Fibroblast of skin of left biceps (primary cell): ENCODE results near the gene SPSB4.
"Not testable (repeated sequence)": the region's sequence is repeated elsewhere in the genome, so short reads cannot be mapped to it uniquely, and the experiment has no call there.

Source experiments
- DNase-seq, 2 experiments: peaks; one replicate each; pipeline ENCODE4 v3.0.0-alpha.2; 2013; ENCODE audit warnings: low read depth in 2 of 2

Gene SPSB4

DNA sequence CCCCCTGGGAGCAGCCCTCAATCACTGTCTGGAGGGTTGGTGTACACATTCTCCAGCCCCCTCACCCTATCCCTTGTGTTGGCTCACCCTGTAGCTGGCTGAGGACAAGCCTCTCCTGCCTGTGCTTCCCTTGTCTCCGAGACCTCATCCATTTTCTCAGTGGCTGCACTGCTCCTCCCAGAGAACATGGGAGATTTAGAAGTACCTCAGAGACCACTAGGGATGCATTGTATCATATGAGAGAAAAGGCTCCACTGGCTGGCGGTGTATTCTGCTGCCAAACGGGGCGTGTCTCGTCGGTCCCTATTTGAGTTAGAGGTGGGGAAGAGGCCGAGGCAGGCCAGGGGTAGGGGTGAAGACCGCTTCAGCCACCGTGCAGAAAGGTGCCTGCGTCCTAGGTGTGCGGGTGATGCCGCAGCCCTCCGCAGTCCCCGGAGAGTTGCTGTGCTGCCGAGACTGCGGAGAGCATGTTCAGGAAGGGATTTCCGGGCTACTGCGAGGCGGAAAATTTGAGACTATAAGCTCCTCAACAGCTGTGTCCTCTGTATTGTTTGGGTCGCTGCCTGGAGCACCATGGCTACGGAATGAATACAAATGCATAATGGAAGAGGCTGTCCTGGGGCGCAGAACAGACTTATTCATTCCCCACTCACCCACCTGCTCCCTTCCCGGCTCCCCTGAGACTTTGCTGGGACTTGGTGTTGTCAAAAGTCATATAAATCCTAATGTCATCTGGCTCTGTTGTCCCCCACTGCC is 43.8 kb downstream of the SPSB4 start:
- DNase-seq = no peak

DNA sequence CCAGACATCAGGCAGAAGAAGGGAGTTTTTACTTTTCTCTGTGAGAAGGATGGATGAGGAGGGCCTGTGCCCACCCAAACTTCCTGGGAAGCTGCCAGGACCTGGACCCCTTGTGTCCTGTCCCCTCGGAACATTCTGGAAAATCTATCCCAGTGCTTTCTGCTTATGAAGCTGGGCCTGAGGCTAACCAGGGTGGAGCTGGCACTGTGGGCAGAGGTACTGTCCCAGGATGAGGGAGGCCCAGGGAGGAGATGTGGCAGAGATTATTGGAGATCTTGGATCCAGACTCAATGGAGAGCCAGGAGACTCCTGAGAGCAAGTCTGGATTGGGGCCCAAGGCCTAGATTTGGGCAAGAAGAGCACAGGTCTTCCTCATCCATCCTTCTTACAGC is 44.4 kb downstream of the SPSB4 start:
- DNase-seq = no peak

DNA sequence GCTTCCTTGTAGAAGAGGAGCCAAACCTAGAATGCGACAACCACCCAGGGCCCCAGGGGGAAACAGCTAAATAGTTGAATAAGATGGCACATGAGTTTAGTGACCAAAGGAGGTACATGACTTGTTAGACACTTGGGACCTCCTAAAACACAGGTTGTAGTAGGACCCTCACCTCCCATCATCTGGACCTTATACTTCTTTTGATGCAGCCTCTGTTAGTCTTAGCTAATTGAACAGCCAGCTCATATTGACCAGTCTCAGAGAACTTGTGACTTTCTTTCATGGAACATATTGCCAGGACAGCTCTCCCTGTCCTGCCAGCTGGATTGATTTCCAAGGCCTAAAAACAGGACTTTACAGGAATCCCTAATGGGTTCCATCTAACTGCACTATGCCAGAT is 45.0 kb downstream of the SPSB4 start:
- DNase-seq = no peak

DNA sequence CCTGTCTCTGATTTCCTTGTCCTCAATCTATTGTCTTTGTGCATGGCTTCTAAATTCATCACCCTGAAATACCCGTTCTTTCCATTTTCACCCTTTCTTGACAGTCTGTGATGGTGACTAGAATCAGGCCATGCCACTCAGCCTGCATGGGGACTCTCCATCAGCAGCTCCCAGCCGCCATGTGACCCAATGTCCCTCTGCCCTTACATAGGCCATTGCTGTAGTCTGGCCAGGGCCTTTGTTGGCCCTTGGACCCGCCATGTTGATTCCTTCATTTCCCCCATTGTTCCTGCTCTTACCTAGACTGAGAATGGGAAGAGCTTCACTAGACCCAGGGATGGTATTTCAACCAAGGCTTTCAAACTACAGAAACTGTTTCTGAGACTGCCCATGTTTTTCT is 45.8 kb downstream of the SPSB4 start:
- DNase-seq = no peak

DNA sequence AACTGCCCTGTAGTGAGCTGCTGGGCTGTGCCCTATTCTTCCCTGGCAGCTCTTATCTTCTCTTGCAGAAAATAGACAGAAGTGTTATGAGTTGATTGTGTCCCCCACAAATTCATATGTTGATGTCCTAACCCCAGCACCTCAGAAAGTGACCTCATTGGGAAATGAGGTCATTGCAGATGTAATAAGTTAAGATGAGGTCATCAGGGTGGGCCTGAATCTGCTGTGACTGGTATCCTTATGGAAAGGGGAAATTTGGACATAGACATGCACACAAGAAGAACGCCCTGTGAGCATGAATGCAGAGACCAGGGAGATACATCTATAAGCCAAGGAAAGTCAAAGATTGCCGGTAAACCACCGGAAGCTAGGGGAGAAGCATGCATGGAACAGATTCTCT is 49.0 kb downstream of the SPSB4 start:
- no peak for DNase-seq

DNA sequence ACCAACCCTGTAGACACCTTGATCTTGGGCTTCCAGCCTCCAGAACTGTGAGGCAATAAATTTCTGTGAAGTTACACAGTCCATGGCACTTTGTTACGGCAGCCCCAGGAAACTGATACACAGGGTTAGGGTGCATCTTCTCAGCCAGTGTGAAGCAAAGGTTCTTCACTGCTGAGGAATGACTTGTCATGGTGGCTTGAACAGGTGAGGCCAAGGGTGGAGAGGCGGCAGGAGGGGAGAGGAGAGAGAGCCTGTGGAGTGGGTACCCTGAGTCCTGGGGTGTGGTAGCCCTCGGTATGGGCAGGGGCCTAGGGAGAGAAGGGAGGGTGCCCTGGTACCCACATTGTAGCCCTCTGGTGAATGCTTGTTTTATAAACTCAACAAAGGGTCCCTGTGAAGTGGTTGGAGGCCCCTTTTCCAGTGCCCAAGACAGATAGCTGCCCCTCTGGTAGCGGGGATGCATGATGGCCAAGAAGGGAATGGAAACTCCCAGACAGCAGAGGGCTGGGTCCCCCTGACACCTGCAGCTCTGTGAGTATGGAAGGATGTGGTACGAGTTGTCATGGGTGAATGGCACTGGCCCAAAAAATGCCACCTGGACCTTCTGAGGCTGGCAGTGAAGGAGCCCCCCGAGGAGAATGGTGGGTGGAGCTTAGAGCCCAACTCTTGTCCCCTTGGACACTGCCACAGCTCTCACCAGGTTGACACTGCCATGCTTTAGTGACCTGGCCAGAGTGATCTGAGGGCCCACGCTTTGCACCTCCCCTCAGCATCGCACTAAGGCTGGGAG is 49.6 kb downstream of the SPSB4 start:
- no peak for DNase-seq

DNA sequence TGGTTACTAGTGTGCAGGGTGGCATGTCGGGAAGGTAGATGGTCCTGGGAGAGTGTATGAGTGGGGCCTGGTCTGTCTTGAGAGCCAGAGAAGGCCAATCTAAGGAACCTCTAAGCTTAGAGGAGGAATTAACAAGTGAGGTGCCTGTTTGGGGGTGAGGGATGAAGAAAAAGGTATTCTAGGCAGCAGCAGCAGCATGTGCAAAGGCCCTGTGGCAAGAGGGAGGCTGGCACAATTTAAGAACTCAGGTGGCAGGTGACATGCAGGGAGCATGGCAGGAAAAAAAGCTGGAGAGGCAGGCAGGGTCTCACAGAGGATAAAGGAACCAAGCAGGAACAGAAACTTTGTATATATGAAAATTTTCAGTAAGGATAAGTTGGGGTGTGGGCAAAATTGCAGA is 51.2 kb downstream of the SPSB4 start:
- DNase-seq = no peak

DNA sequence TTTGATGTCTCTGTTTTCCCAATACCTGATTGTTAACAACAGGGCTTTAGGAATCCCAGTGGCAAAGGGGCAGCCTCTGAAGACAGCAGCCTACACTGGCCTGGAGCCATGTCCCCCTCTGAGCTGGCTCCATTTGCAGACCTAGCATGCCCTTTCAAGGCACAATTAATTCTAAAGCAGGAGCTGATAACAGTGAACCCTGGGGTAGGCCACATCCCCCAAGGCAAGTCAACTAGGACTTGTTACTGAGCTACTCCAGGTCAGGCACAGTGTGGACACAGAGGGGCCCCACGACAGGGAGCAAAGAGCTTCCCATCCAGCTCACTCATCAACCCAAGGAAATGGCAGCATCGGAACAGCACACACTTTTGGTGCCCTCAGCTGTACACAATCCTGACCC is 51.9 kb downstream of the SPSB4 start:
- DNase-seq = no peak

DNA sequence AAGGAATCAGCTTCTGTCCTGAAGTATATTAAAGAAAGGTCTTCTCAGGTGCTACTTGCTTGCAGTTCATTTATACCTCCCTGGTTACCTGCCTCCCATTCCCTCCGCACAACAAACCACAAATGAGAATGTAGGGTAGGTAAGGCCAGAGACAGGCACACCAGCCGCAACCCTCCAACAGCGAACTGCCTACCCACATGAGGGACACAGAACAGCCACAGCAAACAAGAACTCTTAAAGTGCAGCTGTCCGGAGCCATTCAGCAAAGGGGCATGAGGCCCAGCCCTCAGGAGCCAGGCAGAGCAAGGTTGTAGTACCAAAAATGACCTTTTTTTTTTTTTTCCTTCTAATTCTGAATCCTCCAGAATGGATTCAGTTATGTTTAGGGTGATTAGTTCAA is 52.4 kb downstream of the SPSB4 start:
- DNase-seq = no peak

DNA sequence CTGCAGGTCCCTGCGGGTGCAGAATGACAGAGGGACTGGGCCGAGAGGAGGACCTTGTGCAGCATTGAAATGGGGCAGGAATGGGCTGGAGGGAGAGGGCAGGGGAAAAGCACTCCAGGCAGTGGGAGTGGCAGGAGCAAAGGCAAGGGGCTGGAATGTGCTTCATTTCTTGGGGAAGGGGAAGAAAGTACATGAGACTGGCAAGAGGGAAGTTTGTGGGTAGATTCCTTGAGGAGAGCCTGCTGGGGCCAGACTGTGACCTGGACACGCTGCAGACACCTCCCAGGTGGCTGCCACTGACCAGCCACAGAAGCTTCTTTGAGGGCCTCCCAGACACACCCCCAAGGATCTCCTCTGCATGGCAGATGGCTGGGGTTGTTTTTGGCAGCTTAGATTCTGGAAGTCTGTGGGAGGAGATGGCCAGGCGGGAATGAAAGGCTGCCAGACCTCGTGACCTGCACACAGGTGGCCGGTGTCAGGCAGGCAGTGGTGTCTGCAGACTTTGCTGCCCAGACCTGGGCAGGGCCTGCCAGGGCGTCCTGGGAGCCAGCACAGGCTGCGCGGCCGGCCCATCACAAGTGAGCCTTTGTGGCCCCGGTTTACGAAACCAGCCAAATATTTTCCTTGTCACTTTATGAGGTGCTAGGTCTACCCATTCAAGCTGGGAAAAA is 53.1 kb downstream of the SPSB4 start:
- DNase-seq = no peak

DNA sequence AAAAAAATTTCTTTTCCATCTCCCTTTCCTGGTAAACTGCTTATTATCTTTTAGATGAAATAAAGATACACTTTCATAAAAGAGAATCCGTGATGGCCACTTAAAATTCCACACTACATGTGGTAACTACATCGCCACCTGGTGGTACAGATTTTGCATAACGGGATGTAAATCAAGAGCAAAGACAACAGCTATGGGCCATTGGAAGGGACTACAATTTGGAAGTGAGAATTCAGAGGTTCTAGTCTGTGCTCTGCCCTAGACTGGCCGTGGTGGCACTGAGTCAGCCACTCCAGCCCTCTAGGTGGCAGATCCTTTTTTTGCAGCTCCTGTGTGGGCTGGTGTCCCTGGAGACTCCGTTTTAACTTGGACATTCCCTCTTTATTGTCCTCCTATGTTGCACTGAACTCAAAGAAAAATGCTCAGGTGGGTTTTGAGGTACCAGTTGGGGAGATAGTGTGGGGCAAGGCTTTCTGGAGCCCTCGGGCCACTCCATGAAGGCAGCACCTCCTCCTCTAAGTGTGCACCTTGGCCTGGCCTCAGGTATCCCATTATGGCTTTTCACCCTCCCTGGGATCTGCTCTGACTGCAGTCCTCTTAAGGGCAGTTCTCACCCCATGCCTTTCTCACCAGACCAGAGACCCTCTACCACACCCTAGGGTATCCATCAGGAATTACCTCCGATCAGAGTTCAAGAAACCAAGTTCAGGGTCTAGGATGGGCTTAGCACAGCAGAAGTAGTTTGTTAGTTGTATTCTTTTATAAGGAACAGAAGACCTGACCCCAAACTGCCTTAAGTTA is 54.9 kb downstream of the SPSB4 start:
- peak; percentile 47 to 49 for DNase-seq

DNA sequence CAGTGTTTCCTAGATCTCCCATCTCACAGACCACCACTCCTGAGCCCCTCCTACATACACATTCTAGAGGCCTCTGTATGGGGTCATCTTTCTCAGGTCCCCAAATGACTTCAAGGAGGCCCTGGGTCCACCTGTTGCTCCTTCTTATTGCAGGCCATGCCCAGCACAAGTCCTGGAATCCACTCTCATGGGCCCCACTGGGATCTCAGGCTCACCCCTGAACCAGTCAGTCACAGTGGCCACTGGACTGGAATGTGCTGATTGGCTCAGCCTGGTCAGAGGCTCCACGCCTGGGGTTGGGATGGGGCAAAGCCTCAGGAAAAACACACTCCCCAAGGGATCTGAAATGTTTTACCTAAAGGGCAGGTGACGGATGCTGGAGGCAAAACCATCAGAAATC is 55.7 kb downstream of the SPSB4 start:
- no peak for DNase-seq

DNA sequence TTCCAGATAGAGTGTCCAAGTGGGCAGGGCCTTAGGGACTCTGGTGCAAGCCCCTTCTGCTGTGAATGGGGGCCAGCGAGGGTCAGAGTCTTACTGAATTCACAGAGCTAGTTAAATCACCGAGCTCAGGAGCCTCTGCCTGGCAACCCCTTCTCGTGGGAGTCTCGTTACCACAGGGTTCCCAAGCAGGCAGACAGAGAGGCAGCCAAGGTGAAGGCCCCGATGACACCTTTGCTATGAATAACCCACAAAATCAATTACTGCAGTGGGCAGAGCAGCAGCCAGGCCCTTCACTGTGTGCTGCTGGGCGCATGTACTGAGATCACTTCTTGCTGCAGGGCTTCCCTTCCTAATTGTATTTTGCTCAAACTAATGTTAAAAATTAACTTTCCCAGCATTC is 56.9 kb downstream of the SPSB4 start:
- no peak for DNase-seq

DNA sequence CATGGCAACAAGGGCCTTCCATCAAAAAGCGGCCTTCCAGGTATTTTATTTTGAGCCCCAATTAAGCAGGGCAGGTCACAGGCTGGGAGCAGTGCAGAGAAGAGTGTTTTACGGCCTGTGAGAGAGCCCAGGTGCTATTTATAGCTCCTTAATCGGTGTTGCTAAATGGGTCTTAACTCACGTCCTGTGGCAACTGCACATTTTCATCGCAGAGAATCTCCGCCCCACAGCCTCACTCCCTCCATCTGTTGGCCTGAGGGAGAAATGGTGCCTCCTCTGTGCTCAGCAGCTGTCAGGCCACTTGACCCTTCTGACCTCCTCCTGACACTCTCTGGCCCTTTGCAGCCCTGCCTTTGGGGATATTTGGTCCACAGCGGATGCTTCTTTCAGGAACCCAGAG is 58.6 kb downstream of the SPSB4 start:
- no peak for DNase-seq

DNA sequence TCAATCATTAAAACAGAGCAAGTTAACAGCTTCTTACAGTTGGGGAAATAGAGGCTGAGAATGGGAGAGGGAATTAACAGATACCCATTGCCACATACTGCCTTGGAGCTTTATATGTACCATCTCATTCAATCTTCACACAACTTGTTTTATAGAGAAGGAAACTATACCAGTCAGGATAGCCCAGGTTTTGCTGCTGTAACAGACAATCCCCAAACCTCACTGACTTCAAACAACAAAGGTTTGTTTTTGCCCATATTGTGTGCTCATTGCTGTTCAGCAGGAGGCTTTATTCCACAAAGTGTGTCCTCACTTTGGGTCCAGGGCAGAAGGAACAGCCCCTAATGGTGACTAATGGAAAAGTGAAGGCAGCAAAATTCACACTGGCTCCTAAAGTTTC is 59.2 kb downstream of the SPSB4 start:
- no peak for DNase-seq

DNA sequence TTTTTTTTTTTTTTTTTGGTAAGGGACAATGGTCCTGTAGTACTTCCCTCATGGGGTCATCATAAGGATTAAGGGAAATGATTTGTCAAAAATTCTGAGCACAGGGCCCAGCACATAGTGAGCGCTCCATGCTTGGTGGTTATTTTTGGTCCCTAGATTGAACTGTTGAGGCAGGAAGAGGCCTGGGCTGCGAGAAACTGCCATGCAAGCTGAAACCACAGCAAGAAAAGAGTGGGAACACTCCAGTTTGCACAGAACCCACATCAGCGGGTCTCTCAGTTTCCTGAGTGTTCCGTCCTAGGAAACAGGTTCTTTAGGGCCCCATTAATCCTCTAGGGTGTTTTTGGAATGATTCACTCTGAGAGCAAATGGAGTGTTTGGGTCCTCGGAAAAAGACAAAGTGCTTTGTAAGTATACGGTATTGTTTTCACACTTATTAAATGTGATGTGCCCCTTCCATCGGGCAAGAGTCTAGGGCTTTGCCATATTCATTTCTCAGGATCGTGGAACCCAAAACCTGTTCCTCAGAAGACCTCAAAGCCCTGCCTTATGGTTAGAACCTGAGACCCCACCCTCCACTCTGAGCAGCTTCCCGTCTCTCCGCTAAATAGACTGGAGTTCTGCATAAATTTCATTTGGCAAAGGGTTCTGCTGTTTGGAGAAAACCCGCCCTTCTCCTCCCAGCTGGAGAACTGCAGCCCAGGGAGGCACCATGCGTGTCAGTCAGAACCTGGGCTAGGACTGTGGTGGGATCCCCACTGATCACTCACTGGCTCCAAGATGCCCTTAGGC is 60.4 kb downstream of the SPSB4 start:
- no peak for DNase-seq

DNA sequence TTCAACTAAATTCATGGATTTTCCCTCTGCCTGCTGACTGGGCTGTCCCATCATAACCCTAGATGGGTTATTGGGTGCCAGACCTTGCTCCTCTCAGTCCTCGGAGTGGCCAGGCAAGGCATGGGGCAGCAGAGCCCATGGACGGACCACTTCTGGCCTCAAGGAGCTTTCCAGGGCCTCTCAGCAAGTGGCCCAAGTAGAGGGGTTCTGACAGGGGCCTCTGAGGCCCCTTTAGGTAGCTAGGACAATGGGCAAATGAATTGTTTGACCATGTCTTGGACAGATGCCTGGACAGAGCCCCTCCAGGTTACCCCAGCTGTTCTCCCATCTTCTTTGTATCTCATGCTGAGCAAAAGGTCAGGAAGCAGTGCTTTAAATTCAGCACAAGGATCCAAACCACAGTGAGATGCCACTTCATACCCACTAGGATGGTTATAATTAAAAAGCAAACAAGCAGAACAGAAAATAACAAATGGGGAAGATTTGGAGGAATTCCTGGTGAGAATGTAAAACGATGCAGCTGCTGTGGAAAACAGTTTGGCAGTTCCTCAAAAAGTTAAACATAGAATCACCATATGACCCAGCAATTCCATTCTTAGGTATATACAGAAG is 61.6 kb downstream of the SPSB4 start:
- DNase-seq = no peak

DNA sequence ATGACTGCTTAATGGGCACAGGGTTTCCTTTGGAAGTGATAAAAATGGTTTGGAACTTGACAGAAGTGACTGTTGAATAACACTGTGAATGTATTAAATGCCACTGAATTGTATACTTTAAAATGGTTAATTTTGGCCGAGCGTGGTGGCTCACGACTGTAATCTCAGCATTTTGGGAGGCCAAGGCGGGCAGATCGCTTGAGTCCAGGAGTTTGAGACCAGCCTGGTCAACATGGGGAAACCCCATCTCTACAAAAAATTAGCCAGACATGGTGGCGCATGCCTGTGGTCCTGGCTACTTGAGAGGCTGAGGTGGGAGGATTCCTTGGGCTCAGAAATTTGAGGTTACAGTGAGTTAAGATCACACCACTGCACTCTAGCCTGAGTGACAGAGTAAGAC is 62.5 kb downstream of the SPSB4 start:
- DNase-seq = not testable (repeated sequence)

DNA sequence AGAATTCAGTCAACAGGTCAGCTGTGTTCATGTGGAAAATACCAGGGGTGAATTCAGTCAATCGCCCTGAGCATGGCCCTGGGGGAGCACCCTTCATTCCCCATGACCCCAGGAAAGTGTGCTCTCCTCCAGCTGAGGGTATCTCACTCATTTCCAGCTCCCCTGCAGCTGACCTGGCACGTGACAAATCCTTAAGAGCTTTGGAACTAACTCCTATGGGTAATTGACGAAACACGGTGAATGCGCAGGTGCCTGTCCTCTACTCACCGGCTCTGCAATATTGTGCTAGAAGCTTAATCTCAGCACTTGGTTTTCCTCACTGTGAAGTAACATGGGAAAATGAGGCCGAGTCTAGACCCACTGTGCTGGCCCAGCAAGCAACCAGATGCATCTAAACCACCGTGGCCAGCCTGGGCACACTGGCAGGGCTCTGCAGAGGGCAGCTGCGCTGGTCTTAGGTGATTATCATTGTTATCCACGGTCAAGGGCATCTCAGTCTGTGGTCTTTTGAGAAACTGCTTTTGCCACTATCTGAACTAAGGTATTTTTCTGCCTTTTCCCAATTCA is 63.1 kb downstream of the SPSB4 start:
- no peak for DNase-seq

DNA sequence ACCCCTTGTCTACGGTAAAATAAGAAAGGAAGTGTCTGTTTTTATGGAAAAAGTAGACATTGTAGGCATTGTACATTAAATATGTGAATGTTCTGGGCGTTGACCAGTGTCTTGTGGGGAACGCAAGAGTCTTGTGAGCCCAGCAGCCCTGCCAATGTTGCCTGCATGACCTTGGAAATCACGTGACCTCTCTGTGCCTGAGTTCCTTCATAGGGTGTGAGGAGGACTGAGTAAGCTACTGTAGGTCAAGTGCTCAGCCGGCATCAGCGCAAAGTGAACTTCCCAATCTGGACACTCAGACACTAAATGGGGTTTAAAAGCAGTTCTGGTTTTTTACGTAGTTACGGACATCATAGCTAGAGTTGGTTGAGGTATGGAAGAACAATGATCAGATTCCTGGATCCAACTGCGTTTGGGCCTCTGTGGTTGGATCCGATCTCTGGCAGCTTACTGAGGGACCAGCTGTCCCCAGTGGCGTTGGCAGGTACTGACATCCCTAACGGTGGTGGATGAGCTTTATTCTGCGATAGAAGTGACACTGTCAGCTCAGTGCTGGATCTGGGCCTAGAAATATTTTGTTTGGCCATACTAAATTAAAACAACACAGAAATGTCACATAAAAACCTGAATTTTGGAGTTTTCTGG is 63.8 kb downstream of the SPSB4 start:
- DNase-seq = no peak
